Occipital lobe (tissue), 2 donors: ENCODE results near the gene SUPT3H. TPM values are rescaled to one million over a fixed set of nuclear protein-coding genes. Genes with fewer than 3 reads are reported as not detected.
"Not testable (repeated sequence)": the region's sequence is repeated elsewhere in the genome, so short reads cannot be mapped to it uniquely, and the experiment has no call there.

Experiments used
- DNase-seq: peaks from one replicate; lab custom pipeline; 2025; lab: John Stamatoyannopoulos, UW
- total RNA-seq: library from RNA; depleted of rRNA; stranded (reverse); fragments of >200 nt; gene quantifications from one replicate; pipeline ENCODE4 v1.2.3, GENCODE V29; 2014

The SUPT3H gene
- total RNA-seq, 1 donor from 2014 or later, result 15.3 TPM

DNA sequence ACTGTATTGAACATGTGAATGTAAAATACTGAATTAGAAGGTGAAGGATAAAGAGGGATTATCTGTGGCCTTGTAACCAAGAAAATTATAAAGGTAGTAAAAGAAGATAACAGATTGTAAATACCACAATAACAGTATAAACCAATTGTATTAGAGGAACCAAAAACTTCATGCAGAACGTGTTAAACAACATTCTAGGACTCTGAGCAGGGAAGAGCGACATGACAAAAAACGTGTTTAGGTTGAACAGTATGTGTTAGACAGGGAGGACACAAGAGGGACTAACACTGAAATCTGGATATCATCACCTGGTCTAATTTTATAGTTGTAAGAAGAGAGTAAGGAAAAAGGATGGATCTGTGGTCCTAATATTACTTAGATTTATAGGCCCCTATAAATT lies 308.6 kb downstream of the SUPT3H start:
- DNase-seq, result no peak

DNA sequence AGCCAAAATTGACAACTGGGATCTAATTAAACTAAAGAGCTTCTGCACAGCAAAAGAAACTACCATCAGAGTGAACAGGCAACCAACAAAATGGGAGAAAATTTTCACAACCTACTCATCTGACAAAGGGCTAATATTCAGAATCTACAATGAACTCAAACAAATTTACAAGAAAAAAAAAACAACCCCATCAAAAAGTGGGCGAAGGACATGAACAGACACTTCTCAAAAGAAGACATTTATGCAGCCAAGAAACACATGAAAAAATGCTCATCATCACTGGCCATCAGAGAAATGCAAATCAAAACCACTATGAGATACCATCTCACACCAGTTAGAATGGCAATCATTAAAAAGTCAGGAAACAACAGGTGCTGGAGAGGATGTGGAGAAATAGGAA lies 310.3 kb downstream of the SUPT3H start:
- DNase-seq, result not testable (repeated sequence)

DNA sequence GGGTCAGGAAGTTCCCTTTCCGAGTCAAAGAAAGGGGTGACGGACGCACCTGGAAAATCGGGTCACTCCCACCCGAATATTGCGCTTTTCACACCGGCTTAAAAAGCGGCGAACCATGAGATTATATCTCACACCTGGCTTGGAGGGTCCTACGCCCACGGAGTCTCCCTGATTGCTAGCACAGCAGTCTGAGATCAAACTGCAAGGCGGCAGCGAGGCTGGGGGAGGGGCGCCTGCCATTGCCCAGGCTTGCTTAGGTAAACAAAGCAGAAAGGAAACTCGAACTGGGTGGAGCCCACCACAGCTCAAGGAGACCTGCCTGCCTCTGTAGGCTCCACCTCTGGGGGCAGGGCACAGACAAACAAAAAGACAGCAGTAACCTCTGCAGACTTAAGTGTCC lies 315.1 kb downstream of the SUPT3H start:
- not testable (repeated sequence) for DNase-seq

DNA sequence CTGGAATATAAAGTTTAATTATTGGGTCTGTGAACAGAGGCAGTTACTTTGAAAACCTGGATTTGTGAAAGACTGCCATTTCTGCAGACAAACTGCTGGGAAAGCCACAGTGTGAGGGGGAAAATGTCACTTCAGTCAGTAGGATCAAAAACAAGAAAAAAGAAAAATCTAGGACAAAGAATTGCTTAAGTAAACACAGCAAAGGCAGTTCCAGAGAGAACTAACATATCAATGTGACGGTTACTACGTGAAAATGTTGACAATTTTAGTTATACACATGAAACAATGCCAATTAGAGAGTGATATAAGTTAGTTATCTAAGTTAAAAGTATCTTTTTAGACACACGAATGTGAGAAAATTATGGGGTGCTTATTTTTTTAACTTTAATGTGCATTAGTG lies 320.0 kb downstream of the SUPT3H start:
- DNase-seq, result no peak

DNA sequence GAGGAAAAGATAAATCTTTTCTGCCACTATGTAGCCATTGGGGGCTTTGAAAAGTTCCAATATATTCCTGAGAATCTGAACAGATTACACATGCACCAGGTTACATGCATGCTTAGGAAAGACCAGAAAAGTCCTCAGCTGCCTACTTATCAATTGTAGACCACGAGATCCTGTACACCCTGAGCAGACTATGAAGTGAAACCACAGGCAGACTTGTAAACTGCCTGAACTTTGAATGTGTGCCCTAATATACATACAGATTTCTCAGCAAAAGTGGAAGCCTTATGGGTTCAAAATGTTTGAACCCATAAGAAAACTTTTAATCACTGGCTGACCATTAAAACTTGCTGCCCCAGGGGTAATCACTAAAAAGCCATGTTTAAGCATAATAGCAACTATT lies 323.1 kb downstream of the SUPT3H start:
- no peak for DNase-seq

DNA sequence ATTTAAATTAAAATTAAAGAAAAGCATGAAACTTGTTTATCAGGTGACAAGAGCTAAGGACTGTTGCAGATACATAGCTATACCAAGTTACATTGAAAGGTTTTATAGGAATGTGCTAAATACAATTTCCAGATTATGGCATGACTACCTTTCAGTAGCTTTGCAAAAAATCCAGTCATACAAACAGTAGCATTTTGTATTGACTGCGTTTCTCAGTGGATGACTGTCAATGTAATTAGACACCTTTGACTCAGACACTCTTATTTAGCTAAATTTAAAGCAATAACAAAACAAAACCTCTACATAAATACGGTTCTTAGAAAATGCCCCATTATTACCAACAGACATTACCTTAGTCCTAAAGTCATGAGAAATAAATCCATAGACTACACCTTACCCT lies 325.4 kb downstream of the SUPT3H start:
- DNase-seq, result no peak

DNA sequence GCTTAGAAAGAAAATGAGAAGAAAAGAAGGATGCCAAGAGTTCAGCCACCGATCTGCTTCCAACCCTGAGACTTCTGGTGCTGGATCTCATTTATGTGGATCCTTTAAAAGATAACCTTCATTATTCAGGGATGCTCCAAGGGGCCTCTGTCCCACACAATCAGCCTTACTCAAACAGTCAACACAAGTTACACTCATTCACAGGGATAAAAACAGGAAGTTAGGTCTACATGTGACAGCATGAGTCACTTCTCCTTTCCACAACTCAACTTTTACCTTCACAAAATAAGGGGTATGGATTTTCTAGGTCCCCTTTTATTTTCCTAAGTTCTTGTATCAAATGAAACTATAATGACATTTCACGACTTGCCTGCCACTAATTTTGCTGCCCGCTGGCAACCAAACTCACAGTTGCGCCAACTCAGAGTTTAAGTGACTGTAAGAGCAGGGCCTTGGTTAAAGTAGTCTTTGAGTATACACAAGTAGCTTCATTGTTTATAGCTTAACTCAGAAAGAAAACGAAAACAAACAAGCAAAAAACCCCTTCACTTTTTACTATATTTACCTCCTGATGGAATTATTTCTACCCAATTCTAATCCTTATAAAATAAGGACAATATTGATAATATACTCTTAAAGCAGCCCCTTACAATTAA lies 328.4 kb downstream of the SUPT3H start:
- no peak for DNase-seq

DNA sequence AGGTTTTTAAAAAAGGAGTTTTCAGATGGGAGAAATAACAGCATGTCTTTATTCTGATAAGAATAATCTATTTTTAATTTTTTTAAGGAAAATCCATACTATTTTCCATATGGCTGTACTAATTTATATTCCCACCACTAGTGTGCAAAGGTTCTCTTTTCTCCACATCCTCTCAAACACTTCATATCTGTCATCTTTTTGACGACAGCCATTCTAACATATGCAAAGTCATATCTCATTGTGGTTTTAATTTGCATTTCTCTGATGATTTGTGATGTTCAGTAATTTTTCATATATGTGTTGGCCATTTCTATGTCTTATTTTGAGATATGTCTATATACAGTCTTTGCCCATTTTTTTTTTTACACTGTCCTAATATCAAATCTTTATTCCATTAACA lies 330.2 kb downstream of the SUPT3H start:
- DNase-seq, result no peak

DNA sequence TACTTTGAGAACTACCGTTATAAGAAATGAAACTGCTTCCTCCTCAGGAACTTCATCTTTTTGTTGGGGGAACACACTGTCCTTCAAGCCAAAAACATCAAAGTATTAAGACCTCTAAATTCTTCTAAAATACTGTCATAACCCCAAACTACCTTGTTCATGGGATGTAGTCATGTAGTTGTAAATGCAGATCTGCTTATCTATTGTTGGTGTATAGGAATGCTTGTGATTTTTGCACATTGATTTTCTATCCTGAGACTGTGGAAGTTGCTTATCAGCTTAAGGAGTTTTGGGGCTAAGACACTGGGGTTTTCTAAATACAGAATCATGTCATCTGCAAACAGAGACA lies 332.5 kb downstream of the SUPT3H start:
- DNase-seq, result no peak

DNA sequence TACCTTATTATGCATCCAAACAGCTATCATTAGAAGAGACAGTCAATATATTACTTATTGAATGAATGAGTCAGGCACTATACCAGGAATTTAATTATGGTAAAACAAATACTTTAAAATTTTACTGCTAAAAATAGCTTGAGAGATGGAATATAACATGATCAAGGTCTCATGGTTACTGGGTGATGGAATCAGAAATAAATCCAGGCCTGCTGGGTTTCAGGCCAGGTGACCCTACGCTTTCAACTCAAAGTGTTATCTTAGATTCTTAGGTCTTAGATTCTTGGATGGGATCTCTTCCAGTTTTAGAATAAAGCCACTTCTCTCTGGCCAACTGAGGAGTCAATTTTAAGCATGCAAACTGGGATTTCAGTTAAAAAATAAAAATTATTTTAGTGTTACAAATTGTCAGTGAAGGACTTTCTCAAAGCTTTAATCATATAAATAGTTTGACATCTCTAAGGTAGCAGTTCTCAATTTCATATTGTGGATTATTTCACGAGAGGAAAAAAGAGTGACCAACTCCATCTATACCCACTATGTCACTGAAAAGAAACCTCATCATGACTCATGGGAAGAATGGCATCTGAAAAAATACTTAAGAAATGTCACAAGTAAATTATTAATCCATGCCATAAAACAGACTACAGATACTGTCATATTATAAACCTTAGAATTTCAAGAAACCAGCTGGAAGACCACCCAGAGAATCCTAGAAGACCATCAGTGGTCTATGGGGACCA lies 333.1 kb downstream of the SUPT3H start:
- no peak for DNase-seq

DNA sequence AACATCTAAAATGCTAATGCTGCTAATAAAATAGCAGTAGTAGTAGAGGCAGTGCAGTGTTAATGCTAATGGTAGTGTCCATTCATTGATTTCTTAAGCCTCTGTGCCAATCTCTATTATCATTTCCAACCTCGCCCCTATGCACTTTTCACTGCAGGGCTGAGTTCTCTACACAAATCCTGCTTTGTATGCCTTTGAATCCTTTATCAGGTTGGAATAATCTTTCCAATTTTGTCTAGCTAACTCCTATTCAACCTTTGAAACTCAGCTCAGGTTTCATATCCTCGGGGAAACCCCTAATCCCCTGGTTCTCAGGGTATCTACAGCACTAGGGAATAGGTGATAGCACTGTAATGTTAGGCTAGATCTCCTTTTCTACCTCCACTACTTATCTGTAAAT lies 333.6 kb downstream of the SUPT3H start:
- no peak for DNase-seq

DNA sequence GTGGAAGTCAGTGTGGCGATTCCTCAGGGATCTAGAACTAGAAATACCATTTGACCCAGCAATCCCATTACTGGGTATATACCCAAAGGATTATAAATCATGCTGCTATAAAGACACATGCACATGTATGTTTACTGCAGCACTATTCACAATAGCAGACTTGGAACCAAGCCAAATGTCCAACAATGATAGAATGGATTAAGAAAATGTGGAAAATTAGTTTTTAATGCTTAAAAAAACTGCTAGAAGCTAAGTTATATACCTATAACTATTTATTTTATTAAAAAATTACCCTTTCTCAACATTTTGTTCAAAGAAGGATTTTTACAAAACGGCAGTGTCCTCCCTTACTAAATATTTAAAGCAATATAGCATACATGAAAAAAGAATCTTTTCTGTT lies 335.1 kb downstream of the SUPT3H start:
- not testable (repeated sequence) for DNase-seq

DNA sequence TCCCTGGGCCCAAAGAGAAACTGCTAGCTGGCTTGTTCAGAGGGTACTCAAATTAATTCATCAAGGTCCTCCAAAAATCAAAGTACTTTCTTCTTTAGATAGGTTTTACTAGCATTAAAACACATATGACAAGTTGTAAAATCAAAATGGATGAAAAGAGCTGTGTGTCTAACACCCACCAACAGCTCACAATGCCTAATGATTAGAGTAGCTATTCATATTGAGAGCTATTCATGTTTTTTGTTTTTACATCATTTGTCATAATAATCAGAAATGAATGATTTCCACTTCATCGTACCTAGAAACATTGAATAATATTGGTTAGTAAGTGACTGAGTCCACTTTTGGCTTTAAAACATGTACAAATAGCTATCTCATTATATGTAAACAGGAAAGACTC lies 339.5 kb downstream of the SUPT3H start:
- no peak for DNase-seq

DNA sequence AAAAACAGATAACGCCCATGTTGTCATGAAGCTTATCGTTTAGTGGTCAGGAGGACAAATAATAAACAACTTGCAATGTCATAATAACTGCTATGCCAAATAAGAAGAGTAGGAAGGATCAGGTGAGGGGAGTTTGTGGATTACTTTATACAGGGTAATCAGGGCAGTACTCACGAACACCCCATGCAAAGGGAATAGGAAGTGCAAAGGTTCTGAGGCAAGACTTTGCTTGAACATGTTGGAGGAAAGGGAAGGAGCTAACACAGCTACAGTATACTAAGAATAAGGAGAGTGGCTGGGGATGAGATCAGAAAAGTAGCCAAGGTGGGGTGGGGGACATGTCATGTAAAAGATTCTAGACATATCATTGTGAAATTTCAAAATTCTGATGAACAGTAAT lies 341.6 kb downstream of the SUPT3H start:
- DNase-seq, result no peak

DNA sequence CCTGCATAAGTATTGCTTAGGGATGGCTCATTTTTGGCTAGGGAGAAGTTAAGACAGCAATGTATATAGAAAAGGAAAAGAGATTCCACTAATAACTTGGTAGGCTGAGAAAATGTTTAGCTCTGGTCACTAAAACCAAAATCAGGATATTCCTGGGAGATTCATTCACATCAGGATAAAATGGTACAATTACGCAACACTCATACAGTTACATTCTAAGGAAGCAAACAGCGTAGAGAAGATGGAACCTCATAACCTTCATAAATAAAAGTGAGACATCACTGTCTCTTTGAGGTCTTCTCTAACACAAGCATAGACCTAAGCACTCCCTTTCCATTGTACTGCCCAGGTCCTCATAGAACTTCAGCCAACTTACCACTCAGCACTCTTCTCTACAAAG lies 345.3 kb downstream of the SUPT3H start:
- no peak for DNase-seq

DNA sequence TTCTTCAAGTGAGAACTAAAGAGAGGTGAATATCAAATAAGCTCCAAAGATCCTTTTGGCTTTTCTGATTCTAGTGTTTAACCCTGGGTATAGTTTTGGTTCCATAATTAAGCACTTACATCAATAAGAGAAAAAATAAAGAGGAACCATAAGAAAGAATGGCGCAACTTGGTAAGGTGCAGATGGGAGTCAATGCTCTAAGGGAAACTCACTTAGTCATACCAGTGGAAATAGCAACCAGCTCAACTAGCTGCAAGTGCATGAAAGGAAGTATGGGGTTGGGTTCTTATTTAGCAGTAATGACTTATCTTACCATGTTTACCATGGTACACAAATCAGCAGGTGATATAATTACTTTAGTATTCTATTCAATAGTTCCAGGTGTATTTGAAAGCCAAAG lies 346.1 kb downstream of the SUPT3H start:
- no peak for DNase-seq

DNA sequence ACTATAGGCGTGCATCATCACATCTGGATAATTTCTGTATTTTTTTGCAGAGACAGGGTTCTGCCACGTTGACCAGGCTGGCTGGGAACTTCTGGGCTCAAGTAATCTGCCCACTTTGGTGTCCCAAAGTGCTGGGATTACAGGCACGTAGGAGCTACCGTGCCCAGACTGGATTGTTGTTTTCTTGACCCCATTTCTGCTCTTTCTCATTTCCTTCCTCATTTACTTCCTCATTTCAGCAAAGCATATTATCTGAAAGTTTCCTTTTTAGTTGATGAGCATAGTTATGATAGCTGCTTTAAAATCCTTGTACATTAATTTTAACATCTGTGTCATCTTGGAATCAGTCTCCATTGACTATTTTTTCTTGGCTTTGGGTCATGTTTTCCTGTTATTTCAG lies 350.6 kb downstream of the SUPT3H start:
- no peak for DNase-seq

DNA sequence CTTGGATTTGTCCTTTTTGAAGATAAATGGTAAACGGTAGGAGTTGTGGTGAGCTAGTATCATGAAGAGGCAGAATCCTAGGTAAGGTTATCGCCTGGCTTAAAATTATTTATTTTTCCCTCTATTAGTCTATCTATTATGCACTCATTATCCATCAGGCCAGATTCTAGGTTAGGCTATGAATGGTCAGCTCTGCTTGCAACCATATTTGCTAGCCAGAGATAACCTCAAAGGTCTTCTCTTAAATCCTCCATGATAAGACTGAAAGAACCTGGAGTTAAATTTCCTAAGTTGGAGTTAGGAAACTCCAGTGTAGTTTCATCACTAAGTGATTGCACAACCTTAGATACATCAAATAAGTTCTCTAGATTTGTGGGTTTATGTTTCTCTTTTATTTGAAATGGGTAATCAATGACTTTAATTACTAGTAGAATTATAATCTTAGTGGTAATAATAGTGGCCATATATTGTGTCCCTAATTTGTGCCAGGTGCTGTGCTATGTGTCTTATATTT lies 351.7 kb downstream of the SUPT3H start:
- no peak for DNase-seq

DNA sequence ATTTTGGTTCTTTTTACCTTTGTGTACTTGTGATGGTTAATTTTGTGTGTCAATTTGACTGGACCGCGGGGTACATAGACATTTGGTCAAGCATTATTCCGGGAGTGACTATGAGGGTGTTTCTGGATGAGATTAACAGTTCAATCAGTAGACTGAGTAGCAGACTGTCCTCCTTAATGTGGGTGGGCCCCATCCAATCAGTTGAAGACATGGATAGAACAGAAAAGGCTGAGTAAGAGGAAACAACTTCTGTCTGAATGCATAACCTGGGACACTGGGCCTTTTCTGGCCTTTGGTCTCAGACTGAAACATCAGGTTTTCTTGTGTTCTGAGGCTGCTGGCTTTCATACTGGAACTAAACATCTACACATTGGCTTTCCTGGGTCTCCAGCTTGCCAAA lies 353.1 kb downstream of the SUPT3H start:
- no peak for DNase-seq

DNA sequence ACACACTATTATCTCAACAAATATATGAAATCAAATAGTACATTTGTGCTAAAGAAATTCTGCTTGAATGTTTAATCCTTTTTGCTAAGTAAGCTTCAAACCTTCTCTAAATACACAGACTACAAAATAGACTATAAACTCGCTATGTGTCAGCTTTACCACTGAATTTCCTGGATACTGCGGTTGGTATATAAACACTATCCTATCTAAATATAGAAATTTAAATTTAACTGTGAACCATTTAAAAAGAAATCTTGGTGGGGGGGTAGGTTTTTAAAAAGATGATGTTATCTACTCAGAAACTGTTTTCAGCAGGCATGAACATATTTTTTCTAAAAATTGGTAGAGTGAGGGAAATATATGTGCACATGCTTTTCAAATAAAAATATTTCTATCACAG lies 356.1 kb downstream of the SUPT3H start:
- DNase-seq, result no peak

DNA sequence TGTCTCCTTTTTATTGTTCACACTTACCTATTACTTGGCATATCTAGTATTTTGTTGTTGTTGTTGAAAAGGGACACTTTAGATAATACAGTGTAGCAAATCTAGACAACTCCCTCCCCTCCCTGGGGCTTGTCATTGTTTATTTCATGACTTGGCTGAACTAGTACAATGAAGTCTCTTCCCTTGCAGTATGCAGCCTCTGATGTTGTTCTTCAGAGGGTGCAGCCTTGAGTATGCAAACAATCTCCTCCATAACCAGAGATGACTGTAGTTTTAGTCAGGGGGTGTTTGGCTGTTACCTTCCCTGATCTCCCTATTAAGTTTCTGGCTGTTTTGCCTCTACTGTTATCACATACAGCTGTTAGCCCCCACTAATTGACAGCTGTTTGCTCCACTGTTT lies 365.0 kb downstream of the SUPT3H start:
- DNase-seq, result no peak

DNA sequence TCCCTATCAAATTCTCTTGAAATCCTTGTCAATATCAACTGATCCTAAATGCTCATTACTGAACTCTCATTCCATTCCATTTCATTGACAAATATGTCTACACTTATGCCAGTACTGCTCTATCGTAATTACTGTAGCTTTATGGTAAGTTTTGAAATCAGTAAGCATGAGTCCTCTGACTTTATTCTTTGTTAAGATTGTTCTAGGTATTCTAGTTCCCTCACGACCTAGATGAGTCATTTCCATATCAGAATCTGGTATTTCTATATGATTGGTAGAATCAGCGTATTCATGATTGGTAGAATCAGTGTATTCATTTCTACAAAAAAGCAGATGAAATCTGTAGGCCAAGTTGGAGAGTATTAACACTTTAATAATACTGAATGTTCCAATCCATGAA lies 368.2 kb downstream of the SUPT3H start:
- no peak for DNase-seq

DNA sequence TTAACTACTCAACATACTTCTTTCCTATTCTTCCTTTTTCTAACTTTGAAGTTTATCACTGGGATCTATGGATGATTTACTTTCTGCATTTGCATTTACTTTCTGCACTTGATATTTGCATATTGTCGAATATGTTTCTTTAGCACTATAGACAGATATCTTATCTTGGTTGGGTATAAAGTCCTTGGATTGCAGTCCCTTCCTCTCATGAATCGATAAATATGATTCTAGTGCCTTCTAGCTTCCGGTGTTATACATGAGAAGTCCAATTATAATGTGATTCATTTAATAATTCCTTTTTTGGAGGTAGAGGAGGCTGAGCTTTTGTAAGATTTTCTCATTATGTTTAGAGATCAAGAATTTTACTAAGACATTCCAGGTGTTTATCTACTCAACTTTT lies 370.8 kb downstream of the SUPT3H start:
- no peak for DNase-seq
